Measurements from ENCODE around the gene DNAJC24.

GRCh38 chr11:31323145-31323544 lies 46.5 kb upstream of the DNAJC24 start:
- TF ChIP-seq POLR2AphosphoS5 (IDR thresholded peaks at IDR 0.05; ENCODE audit: low read depth, low read length) (no peak), SIN3A (IDR thresholded peaks at IDR 0.05; ENCODE audit: borderline replicate concordance, insufficient read depth, low read length) (no peak), REST (IDR thresholded peaks at IDR 0.05; ENCODE audit: insufficient read depth in 1 of 2, low read depth in 2 of 2, low read length in 2 of 2) (no peak), TAF1 (IDR thresholded peaks at IDR 0.05; ENCODE audit: borderline replicate concordance, insufficient read depth, low read length) (no peak)

Measured in PFSK-1 (cell line).